ENCODE results near the gene USF2. TPM values are rescaled to one million over a fixed set of nuclear protein-coding genes. Genes with fewer than 3 reads are reported as not detected.

USF2 gene
- total and polyA plus RNA-seq, 10 of the 15 experiments (the other 5 are each of a cell fraction or from before 2014, with no cell fraction given): 0.56 to 157 (median 65.5) TPM

GRCh38 chr19:35268536-35269437 is at the start of gene USF2 (continued):
- TF ChIP-seq ZNF592 (IDR thresholded peaks at IDR 0.05): no peak
- TF ChIP-seq ATF3 (IDR thresholded peaks at IDR 0.05; ENCODE audit: borderline replicate concordance, extremely low read depth, low read depth, low read length): 0 out of 2 replicates have a peak, but pooled peaks have one; percentile 42
- no peak for TF ChIP-seq SMC3 (IDR thresholded peaks at IDR 0.05; ENCODE audit: borderline replicate concordance, low read length)
- no peak for TF ChIP-seq RAD21 (IDR thresholded peaks at IDR 0.05; ENCODE audit: insufficient read depth, low read depth, low read length)

- in situ Hi-C loops (cut with MboI) (no loop called here), intact Hi-C loops (cut with micrococcal nuclease; ENCODE audit: unreplicated experiment) (no loop called here)
- FAIRE-seq (no peak), ATAC-seq (no peak), DNase-seq (ENCODE audit: low read depth, low spot score) (no peak)
- no peaks in the 10 kb centered on the region for H3K36me3 ChIP-seq (ENCODE audit: control insufficient read depth in 2 of 2, insufficient read depth in 2 of 2, low read length in 1 of 2)
- H2AFZ ChIP-seq (ENCODE audit: control insufficient read depth, low read depth, low read length): no peak overlapping the region
- 80% methylated on average over 1 of the region's 1 CpG for WGBS (ENCODE audit: insufficient coverage, insufficient replicate concordance, low lambda C conversion rate, missing lambda C conversion rate)
- no peaks in the 10 kb centered on the region for H3K27me3 ChIP-seq (replicated peaks in 1 of 2; ENCODE audit: control insufficient read depth in 2 of 2, insufficient read depth in 2 of 2, low read length in 1 of 2)
- no peak overlapping the region for H3K4me3 ChIP-seq
- no TSS peak for BruUV-seq (replicated peaks)
- H3K9me3 ChIP-seq (replicated peaks; ENCODE audit: control insufficient read depth, insufficient read depth, low read length): peaks cover 13% of the 10 kb centered on the region
- no peak overlapping the region for H3K4me2 ChIP-seq (ENCODE audit: control insufficient read depth, insufficient read depth)
- no peaks in the 10 kb centered on the region for H3K79me2 ChIP-seq (ENCODE audit: control insufficient read depth, insufficient read depth, low read length)
- ChIA-PET RAD21 (ENCODE audit: unreplicated experiment) (no interaction called here), POLR2A (no interaction called here), SMC1A (ENCODE audit: uncharacterized antibody, unreplicated experiment) (no interaction called here), CTCF (interaction anchor here (0.5 to 2.1 kb wide), 2 partner anchors 152 to 242 kb away, joined by 3 to 8 read pairs; no protein-coding TSS in a partner anchor)
- no peak overlapping the region for H3K9ac ChIP-seq (ENCODE audit: control insufficient read depth, insufficient read depth, low read length)
- H3K4me1 ChIP-seq (ENCODE audit: control insufficient read depth, insufficient read depth, low read length): peaks cover 13% of the 10 kb centered on the region
- no peaks in the 10 kb centered on the region for H4K20me1 ChIP-seq (ENCODE audit: control insufficient read depth, insufficient read depth)
- no peak for TF ChIP-seq TCF12 (IDR thresholded peaks at IDR 0.05; ENCODE audit: low read depth, low read length)
- TF ChIP-seq BMI1 (IDR thresholded peaks at IDR 0.05; ENCODE audit: borderline replicate concordance): no peak
- no peak for TF ChIP-seq STAT3 (IDR thresholded peaks at IDR 0.05; ENCODE audit: low read depth, low read length)
- no peak overlapping the region for H3K27ac ChIP-seq (ENCODE audit: control insufficient read depth, insufficient read depth)
These were observed 49.8 kb upstream of the USF2 start for GRCh38 chr19:35219008-35219407.
